Endothelial cell (in vitro differentiated cells): ENCODE results near the gene HYLS1. TPM values are rescaled to one million over a fixed set of nuclear protein-coding genes. Genes with fewer than 3 reads are reported as not detected.

ENCODE experiments used
- DNase-seq: peaks from one replicate; pipeline ENCODE4 v3.0.0; 2021; ENCODE audit warnings: low spot score
- H3K27ac Mint-ChIP-seq: one replicate; pipeline ENCODE4 v1.8.0; 2021; ENCODE audit warnings: mixed read lengths, inconsistent platforms; ENCODE audit not compliant: unreplicated experiment
- H3K27me3 Mint-ChIP-seq: one replicate; pipeline ENCODE4 v1.8.0; 2021; ENCODE audit warnings: mild to moderate bottlenecking, moderate library complexity, mixed read lengths, inconsistent platforms; ENCODE audit not compliant: unreplicated experiment
- H3K36me3 Mint-ChIP-seq: one replicate; pipeline ENCODE4 v1.8.0; 2021; ENCODE audit warnings: mild to moderate bottlenecking, low read depth, mixed read lengths, inconsistent platforms; ENCODE audit not compliant: unreplicated experiment
- H3K4me1 Mint-ChIP-seq: one replicate; pipeline ENCODE4 v1.8.0; 2021; ENCODE audit warnings: mild to moderate bottlenecking, mixed read lengths, inconsistent platforms; ENCODE audit not compliant: unreplicated experiment
- H3K4me3 Mint-ChIP-seq: one replicate; pipeline ENCODE4 v1.8.0; 2021; ENCODE audit warnings: mild to moderate bottlenecking, mixed read lengths, inconsistent platforms; ENCODE audit not compliant: unreplicated experiment
- H3K9me3 Mint-ChIP-seq: one replicate; pipeline ENCODE4 v1.8.0; 2021; ENCODE audit warnings: mixed read lengths, inconsistent platforms; ENCODE audit not compliant: unreplicated experiment
- CTCF ChIP-seq: fragments of 200-600 bp; sonication (generic); IDR thresholded peaks from one replicate; pipeline ENCODE4 v1.5.0; 2021; ENCODE audit warnings: antibody characterized with exemption; ENCODE audit not compliant: unreplicated experiment
- total RNA-seq: library from RNA; stranded (reverse); fragmentation: NEBNext Ultra II Directional; extraction: Animal tissue kit (Norgen Biotek cat#: 25700); gene quantifications from one replicate; pipeline ENCODE4 v1.2.1, GENCODE V29; 2021; ENCODE audit not compliant: unreplicated experiment

HYLS1 gene
- total RNA-seq, 1 donor from 2014 or later, result 5.5 TPM

- TF ChIP-seq CTCF, result no peak
- no peak overlapping the region for H3K4me3 Mint-ChIP-seq
- no peak for DNase-seq
- no peaks in the 10 kb centered on the region for H3K27me3 Mint-ChIP-seq
- H3K27ac Mint-ChIP-seq, result no peak overlapping the region
- H3K4me1 Mint-ChIP-seq, result peaks cover 2% of the 10 kb centered on the region
- peaks cover 3% of the 10 kb centered on the region for H3K36me3 Mint-ChIP-seq
- no peaks in the 10 kb centered on the region for H3K9me3 Mint-ChIP-seq
Measured at GRCh38 chr11:125892994-125893393, 5.5 kb downstream of the HYLS1 start.

GRCh38 chr11:125901872-125902271 lies 14.4 kb downstream of the HYLS1 start:
- Mint-ChIP-seq H3K27ac (peak overlapping the region; percentile 42), H3K4me3 (peak overlapping the region; percentile 44), H3K27me3 (peaks cover 4% of the 10 kb centered on the region), H3K9me3 (no peaks in the 10 kb centered on the region), H3K36me3 (no peaks in the 10 kb centered on the region), H3K4me1 (peaks cover 18% of the 10 kb centered on the region)
- DNase-seq, result no peak
- no peak for TF ChIP-seq CTCF

- Mint-ChIP-seq H3K36me3 (no peaks in the 10 kb centered on the region), H3K4me1 (peaks cover 18% of the 10 kb centered on the region), H3K27ac (peak overlapping the region; percentile 86), H3K27me3 (peaks cover 6% of the 10 kb centered on the region), H3K9me3 (no peaks in the 10 kb centered on the region), H3K4me3 (peak overlapping the region; percentile 97)
- DNase-seq, result no peak
- no peak for TF ChIP-seq CTCF
Measured at GRCh38 chr11:125902277-125902926, 14.9 kb downstream of the HYLS1 start.

- peak within 1 kb of the TSS; percentile 86 for H3K27ac Mint-ChIP-seq
- H3K4me1 Mint-ChIP-seq, result peaks cover 15% of the 10 kb centered on the region
- no peak for TF ChIP-seq CTCF
- H3K27me3 Mint-ChIP-seq, result peaks cover 6% of the 10 kb centered on the region
- DNase-seq, result peak; percentile 83
- no peaks in the 10 kb centered on the region for H3K36me3 Mint-ChIP-seq
- no peaks in the 10 kb centered on the region for H3K9me3 Mint-ChIP-seq
- peak within 1 kb of the TSS; percentile 97 for H3K4me3 Mint-ChIP-seq
Measured at GRCh38 chr11:125902927-125903710, 15.7 kb downstream of the HYLS1 start, which contains the start of gene PUS3. Gene PUS3, minus strand, starts transcription at chr11:125903206. Its CDS starts 6,922 bp downstream, at chr11:125896284.
